Neural progenitor cell (in vitro differentiated cells): Measurements from ENCODE around the gene PHKA2.

ENCODE experiments used
- CTCF ChIP-seq: fragments of 200-600 bp; sonication (generic); IDR thresholded peaks from 2 replicates; pipeline ENCODE4 v1.5.1; 2017; ENCODE audit warnings: antibody characterized with exemption, mild to moderate bottlenecking
- EZH2 ChIP-seq: fragments of 200-600 bp; sonication (generic); IDR thresholded peaks from 2 replicates; pipeline ENCODE4 v1.6.1; 2017; ENCODE audit warnings: antibody characterized with exemption, mild to moderate bottlenecking, moderate library complexity
- EZH2phosphoT487 ChIP-seq: fragments of 200-600 bp; sonication (generic); IDR thresholded peaks from 2 replicates; pipeline ENCODE4 v1.6.1; 2017; ENCODE audit warnings: antibody characterized with exemption

DNA sequence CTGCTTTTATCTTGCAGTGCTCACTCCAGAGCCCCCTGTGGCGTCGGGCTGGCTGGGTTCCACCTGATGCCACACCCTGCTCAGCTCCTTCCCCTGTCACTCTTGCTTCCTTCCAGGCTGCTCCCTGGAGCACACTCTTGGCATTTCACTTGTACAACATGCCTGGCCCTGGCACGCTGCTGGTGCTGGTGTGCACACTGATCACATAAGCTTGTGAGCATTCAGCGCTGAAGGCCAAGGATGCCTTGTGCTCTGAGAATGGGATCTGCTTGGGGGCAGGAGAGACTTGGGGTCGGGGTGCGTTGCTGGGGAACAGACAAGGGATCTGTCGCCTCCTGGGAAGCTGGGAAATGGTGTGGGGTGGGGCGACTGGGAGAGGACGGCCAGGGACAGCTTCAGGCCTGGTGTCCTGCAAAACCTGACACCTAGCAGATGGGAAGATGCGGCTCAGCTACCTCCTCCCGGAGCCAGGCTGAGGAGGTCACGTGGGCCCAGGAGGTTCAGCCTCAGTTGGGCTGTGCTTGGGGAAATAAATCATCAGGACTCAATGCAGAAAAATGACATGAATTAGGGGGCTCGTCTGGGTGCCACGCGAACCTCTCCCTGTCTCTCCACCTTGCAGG, 108.5 kb downstream of the PHKA2 start:
- TF ChIP-seq EZH2phosphoT487 = no peak
- TF ChIP-seq CTCF = no peak
- TF ChIP-seq EZH2 = no peak
